Subcutaneous adipose tissue (tissue), 4 donors: ENCODE results near the gene ATG4B. TPM values are rescaled to one million over a fixed set of nuclear protein-coding genes. Genes with fewer than 3 reads are reported as not detected.

Experiments used
- total RNA-seq, 4 donors: library from RNA; depleted of rRNA; stranded (reverse); fragments of >200 nt; gene quantifications; one replicate each; pipeline ENCODE4 v1.1.0, GENCODE V29; 2016
- TF ChIP-seq, protein P1 (sequence below): fragments of 450-650 bp; IDR thresholded peaks from one replicate; pipeline ENCODE4 v1.5.1; 2016; ENCODE audit warnings: low read depth, mild to moderate bottlenecking, control low read depth, antibody characterized with exemption, moderate library complexity

The ATG4B gene
- total RNA-seq, 4 donors from 2014 or later = 32.3 to 103 (median 47.7) TPM

DNA sequence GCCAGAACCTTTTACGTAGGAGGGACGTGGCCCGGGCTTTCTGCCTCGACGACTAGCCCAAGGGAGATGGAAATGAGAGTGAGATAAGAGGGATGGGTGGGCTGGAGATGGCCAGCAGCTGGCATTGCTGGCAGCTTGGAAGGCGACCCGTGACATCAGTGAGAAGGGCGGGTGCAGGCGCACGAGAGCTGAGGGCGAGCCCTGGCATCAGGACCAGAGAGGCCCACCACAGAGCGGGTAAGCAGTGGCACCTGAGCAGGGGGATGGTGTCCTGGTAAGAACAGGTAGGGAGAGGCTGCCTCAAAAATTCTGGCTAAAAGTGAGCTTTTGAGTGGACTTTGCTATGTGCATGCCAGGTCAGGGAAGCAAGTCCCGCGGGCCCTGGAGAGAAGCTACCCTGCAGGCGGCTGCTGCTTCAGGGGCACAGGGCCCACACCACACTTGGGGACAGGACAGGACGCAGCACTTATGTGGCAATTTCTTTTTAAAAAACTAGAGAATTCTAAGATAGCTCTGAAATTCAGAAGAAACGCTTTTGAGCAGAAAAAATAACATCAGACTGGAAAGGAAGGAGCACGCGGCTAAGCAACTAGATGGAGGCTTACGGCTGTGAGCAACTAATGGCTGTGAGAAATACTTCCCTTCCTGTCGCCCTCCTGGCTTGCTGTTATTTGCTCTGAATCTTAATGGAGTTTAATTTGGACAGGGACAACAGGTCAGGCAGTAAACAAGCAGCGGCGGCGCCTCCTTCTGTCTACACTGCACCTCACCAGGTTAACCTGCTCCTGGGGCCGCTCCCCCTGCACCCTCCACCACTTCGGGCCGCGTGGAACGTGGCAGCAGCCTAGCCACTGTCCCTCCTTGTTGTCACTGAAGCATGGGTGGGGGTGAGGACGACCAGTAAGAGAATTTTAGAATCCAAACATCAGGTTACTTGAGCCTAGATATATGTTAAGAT is 21.0 kb upstream of the ATG4B start:
- TF ChIP-seq, protein P1, sequence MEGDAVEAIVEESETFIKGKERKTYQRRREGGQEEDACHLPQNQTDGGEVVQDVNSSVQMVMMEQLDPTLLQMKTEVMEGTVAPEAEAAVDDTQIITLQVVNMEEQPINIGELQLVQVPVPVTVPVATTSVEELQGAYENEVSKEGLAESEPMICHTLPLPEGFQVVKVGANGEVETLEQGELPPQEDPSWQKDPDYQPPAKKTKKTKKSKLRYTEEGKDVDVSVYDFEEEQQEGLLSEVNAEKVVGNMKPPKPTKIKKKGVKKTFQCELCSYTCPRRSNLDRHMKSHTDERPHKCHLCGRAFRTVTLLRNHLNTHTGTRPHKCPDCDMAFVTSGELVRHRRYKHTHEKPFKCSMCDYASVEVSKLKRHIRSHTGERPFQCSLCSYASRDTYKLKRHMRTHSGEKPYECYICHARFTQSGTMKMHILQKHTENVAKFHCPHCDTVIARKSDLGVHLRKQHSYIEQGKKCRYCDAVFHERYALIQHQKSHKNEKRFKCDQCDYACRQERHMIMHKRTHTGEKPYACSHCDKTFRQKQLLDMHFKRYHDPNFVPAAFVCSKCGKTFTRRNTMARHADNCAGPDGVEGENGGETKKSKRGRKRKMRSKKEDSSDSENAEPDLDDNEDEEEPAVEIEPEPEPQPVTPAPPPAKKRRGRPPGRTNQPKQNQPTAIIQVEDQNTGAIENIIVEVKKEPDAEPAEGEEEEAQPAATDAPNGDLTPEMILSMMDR = no peak

DNA sequence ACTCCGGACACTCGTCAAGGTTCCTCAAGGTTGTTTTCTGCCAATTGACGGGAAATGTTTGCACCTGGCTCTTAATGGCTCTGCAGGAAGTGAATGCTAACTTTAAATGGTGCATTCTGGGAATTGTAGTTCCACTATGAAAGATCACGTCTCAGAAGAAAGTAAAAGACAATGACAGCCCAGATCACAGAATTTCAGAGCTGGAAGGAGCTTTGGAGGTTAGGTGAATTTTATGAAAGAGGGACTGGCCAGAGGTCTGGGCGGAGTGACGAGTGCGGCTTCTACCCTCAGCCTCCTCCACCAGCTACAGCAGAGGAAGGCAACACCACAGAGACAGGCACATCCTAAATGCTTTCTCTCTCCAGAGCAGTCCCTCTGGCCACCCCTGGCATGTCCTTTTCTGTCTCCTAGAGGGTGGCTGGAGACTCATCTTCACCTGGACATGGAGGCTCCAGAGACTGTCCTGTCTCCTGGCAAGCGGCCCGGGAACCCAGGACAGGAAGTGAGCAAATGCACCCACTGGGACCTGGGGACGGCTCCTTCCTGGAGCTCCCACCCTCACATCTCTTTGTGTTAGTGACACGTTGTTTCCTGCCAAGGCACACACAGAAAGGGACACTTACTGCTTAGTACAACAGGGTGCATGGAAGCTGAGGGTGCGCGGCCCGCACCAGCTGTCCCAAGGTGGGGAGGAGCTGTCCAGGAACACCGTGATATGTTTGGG is 19.9 kb upstream of the ATG4B start:
- TF ChIP-seq, protein P1 = no peak

DNA sequence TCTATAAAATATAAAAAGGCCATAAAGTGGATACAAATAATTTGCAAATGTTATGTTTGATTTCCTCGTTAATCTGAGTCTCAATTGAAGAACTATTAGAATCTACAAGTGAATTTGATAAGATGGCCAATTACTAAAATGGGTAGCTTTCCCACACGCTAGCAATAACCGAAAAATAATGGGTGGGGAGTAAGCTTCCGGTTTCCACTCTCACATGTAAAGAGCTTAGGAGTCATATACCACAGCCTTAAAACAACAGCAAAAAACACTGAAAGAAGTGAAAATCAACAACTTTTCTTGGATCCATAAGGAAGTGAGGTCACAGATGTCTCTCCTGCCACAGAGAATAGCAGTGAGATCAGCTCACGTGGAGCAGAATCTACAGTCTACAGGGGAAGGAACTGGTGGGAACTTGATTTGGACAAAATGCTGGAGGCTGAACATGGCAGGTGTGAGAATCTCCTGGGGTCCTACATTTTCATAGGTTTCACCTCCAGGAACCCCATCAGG is 19.1 kb upstream of the ATG4B start:
- TF ChIP-seq, protein P1 = no peak

DNA sequence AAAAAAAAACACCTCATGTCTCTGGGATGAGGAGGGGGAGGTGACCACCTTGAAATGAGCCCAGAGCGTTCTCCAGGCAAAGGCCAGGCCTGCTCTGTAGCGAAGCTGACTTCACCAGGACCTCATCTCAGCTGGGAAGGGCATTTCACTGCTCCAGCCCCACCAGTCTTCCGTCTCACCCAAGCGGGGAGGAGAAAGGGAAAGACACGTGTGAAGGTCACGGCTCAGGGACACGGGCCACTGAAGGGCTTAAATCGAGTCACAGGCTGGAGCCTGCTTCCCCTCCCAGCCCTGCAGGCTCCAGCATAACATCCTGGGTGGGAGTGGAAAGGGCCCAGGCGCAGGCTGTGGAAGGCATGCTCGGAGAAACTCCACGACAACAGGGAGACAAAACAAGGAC is 18.7 kb upstream of the ATG4B start:
- TF ChIP-seq, protein P1 = no peak

DNA sequence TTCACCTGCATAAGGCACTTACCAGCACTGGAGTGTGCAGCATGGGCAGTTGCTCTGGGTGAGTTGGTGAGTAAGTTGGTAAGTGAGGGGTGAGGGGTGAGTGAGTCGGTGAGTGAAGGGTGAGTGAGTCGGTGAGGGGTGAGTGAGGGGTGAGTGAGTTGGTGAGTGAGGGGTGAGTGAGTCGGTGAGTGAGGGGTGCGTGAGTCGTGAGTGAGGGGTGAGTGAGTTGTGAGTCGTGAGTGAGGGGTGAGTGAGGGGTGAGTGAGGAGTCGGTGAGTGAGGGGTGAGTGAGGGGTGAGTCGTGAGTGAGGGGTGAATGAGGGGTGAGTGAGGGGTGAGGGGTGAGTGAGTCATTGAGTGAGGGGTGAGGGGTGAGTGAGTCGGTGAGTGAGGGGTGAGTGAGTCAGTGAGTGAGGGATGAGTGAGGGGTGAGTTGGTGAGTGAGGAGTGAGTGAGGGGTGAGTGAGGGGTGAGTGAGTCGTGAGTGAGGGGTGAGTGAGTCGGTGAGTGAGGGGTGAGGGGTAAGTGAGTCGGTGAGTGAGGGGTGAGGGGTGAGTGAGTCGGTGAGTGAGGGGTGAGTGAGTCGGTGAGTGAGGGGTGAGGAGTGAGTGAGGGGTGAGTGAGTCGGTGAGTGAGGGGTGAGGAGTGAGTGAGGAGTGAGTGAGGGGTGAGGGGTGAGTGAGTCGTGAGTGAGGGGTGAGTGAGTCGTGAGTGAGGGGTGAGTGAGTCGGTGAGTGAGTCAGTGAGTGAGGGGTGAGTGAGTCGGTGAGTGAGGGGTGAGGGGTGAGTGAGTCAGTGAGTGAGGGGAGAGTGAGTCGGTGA is 17.7 kb upstream of the ATG4B start:
- TF ChIP-seq, protein P1 = no peak

DNA sequence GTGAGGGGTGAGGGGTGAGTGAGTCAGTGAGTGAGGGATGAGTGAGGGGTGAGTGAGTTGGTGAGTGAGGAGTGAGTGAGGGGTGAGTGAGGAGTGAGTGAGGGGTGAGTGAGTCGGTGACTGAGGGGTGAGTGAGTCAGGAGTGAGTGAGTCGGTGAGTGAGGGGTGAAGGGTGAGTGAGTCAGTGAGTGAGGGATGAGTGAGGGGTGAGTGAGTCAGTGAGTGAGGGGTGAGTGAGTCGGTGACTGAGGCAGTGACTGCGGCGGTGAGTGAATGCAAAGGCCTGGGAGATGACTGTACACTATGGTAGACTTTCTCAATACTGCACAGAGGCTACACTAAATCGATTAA is 17.1 kb upstream of the ATG4B start:
- TF ChIP-seq, protein P1 = no peak
